ENCODE measurements around the gene BRME1.

Gene BRME1

DNA sequence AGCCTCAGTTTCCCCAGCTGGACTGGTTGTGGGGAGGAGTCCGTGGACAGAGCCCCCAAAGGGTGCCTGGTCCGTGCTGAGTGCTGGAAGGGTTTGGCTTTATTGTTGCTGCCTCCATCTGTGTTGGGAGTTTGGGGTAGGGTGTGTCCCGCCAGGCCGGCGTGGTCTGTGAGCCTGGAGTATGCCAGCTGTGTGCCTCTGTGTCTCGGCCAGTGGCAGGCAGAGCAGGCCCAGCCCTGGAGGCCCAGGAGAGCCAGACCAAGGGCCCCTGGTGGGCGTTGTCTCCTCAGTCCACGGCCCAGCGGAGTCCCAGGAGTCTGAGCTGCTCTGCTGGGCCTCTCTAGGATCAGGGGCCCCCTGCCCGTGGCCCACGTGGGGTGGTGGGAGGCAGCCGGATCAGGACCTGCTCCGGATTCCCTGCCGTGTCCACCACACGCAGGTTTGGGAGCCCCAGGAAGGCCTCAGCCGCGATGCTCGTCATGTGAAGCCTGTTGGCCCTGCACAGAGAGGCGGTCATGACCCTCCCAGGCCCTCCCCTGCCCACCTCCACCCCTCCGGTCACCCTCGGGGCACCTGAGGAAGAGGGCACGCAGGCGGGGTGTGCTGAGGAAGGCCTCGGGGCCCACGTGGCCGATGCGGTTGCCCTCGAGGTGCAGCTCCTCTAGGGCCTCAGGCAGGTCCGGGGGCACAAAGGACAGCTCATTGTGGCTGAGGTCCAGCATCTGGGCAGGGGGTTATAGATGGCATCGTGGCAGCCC lies 25.7 kb upstream of the BRME1 start:
- DNase-seq (ENCODE audit: extremely low spot score) = no peak
- no peak for TF ChIP-seq ZNF384 (IDR thresholded peaks at IDR 0.05)
- no peak for TF ChIP-seq TARDBP (IDR thresholded peaks at IDR 0.05)
- no peak for TF ChIP-seq SP1 (IDR thresholded peaks at IDR 0.05)
- TF ChIP-seq FOXM1 (IDR thresholded peaks at IDR 0.05; ENCODE audit: borderline replicate concordance) = no peak
- ChIA-PET CTCF (no interaction called here), POLR2A (no interaction called here)

DNA sequence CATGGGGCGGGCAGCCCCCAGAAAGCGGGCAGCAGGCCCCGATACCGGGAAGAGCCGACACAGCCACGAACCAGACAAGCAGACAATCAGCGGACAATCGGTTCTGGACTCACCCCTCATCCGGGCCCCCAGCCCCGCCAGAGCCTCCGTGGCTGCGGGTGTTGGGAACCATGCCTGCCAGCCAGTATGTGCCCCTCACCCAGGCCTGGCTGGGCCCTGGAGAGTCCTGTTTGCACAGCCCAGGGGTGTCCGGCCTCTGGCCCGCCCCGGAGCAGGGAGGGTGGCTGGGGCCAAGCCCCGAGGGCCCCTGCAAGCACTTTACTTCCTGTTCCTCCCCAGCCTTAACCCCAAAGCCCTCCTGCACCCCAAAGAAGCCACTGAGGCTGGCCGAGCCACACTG lies 24.5 kb upstream of the BRME1 start:
- POLR2A ChIA-PET = no interaction called here
- no peak for DNase-seq (ENCODE audit: extremely low spot score)
- CTCF ChIA-PET = no interaction called here
- TF ChIP-seq, protein P1, sequence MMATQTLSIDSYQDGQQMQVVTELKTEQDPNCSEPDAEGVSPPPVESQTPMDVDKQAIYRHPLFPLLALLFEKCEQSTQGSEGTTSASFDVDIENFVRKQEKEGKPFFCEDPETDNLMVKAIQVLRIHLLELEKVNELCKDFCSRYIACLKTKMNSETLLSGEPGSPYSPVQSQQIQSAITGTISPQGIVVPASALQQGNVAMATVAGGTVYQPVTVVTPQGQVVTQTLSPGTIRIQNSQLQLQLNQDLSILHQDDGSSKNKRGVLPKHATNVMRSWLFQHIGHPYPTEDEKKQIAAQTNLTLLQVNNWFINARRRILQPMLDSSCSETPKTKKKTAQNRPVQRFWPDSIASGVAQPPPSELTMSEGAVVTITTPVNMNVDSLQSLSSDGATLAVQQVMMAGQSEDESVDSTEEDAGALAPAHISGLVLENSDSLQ (IDR thresholded peaks at IDR 0.05) = no peak
- no peak for TF ChIP-seq FOXK2 (IDR thresholded peaks at IDR 0.05)
- no peak for TF ChIP-seq SP1 (IDR thresholded peaks at IDR 0.05)
- TF ChIP-seq ARNT (IDR thresholded peaks at IDR 0.05) = no peak
- no peak for TF ChIP-seq FOXA1 (IDR thresholded peaks at IDR 0.05)
- no peak for TF ChIP-seq SUZ12 (IDR thresholded peaks at IDR 0.05)

DNA sequence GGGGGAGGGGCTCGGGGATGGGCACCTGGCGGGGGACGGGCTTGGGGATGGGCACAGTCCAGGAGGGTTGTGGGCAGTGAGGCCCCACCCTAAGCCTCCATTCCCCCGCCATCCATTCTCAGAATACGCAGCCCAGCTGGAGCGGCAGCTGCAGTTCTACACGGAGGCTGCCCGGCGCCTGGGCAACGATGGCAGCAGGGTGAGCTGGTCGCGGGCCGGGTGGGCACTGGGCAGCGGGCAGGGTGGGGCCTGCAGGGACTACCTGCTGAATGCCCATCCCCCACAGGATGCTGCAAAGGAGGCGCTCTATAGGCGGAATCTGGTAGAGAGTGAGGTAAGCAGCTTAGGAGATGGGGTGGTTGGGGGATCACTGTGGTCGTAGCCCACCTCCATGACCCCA lies 24.0 kb upstream of the BRME1 start:
- no peak for DNase-seq (ENCODE audit: extremely low spot score)
- TF ChIP-seq SUZ12 (IDR thresholded peaks at IDR 0.05) (no peak), LEF1 (IDR thresholded peaks at IDR 0.05; ENCODE audit: borderline replicate concordance) (no peak), SP1 (IDR thresholded peaks at IDR 0.05) (no peak), ELF4 (IDR thresholded peaks at IDR 0.05) (no peak), FOXA1 (IDR thresholded peaks at IDR 0.05) (no peak), FOXK2 (IDR thresholded peaks at IDR 0.05) (no peak), HDGF (IDR thresholded peaks at IDR 0.05; ENCODE audit: borderline replicate concordance) (no peak)
- CTCF ChIA-PET = no interaction called here
- POLR2A ChIA-PET = no interaction called here

DNA sequence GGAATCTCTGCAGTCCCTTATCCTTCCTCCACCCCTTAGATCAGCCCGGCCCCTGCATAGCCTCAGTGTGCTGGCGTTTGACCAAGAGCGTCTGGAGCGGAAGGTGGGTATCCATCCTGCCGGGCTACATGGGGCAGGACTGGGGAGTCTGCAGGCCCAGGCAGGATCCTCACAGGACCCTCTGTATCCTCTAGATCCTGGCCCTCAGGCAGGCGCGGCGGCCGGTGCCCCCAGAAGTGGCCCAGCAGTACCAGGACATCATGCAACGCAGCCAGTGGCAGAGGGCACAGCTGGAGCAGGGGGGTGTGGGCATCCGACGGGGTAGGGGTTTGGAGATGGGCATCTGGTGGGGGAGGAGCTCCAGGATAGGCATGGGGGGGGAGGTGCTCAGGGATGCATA lies 23.4 kb upstream of the BRME1 start:
- ChIA-PET CTCF (no interaction called here), POLR2A (interaction anchor here (1.4 kb wide), 1 partner anchor 24 kb away, joined by 3 read pairs; no protein-coding TSS in a partner anchor)
- no peak for DNase-seq (ENCODE audit: extremely low spot score)
- TF ChIP-seq L3MBTL2 (conservative IDR thresholded peaks at IDR 0.05) = no peak
- TF ChIP-seq NFRKB (IDR thresholded peaks at IDR 0.05) = no peak
- TF ChIP-seq HDGF (IDR thresholded peaks at IDR 0.05; ENCODE audit: borderline replicate concordance) = no peak
- TF ChIP-seq FOXK2 (IDR thresholded peaks at IDR 0.05) = no peak
- no peak for TF ChIP-seq SP1 (IDR thresholded peaks at IDR 0.05)
- TF ChIP-seq ARNT (IDR thresholded peaks at IDR 0.05) = no peak
- TF ChIP-seq ELF4 (IDR thresholded peaks at IDR 0.05) = no peak
- no peak for TF ChIP-seq SUZ12 (IDR thresholded peaks at IDR 0.05)
- TF ChIP-seq FOXM1 (IDR thresholded peaks at IDR 0.05; ENCODE audit: borderline replicate concordance) = no peak
- no peak for TF ChIP-seq FOXA1 (IDR thresholded peaks at IDR 0.05)
- no peak for TF ChIP-seq BHLHE40 (IDR thresholded peaks at IDR 0.05; ENCODE audit: borderline replicate concordance)
- no peak for TF ChIP-seq TARDBP (IDR thresholded peaks at IDR 0.05)
- TF ChIP-seq, protein P1 (IDR thresholded peaks at IDR 0.05) = no peak

DNA sequence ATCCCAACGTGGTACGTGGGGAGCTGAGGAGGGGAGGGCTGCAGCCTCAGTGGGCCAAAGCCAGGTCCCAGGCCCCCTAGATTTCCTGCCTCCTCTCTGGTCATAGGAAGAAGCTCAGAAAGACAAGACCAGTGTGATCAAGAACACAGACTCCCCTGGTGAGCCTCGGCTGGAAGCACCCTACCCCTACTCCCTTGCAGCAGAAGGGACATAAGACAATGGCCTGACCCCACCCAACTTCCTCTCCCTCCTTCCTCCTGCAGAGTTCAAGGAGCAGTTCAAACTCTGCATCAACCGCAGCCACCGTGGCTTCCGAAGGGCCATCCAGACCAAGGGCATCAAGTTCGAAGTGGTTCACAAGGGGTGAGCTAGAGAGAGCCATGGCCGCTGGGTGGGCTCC lies 20.8 kb upstream of the BRME1 start:
- TF ChIP-seq ARNT (IDR thresholded peaks at IDR 0.05) (no peak), ELF4 (IDR thresholded peaks at IDR 0.05) (no peak), CTBP1 (IDR thresholded peaks at IDR 0.05; ENCODE audit: borderline replicate concordance) (no peak), FOXK2 (IDR thresholded peaks at IDR 0.05) (no peak), TARDBP (IDR thresholded peaks at IDR 0.05) (no peak), LEF1 (IDR thresholded peaks at IDR 0.05; ENCODE audit: borderline replicate concordance) (no peak), SUZ12 (IDR thresholded peaks at IDR 0.05) (no peak), BHLHE40 (IDR thresholded peaks at IDR 0.05; ENCODE audit: borderline replicate concordance) (no peak), FOXM1 (IDR thresholded peaks at IDR 0.05; ENCODE audit: borderline replicate concordance) (no peak)
- TF ChIP-seq, protein P1 (IDR thresholded peaks at IDR 0.05) = no peak
- ChIA-PET CTCF (no interaction called here), POLR2A (no interaction called here)
- DNase-seq (ENCODE audit: extremely low spot score) = no peak

DNA sequence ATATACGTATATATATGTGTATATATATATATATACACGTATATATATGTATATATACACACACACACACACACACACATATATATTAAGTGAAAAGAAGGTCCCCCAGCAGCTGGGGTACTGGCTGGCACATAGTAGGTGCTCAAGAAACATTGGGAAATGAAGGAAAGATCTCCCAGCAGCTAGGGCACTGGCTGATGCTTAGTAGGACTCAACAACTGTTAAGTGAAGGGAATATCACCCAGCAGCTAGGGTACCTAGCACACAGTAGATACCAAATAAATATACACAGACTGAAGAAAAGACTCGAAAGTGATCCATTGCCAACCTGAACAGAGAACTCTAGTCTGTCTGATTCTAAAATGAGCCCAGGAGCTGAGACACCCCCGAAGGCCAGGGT lies 20.1 kb upstream of the BRME1 start:
- TF ChIP-seq CTBP1 (IDR thresholded peaks at IDR 0.05; ENCODE audit: borderline replicate concordance) (no peak), L3MBTL2 (conservative IDR thresholded peaks at IDR 0.05) (no peak), FOXA1 (IDR thresholded peaks at IDR 0.05) (no peak), ARNT (IDR thresholded peaks at IDR 0.05) (no peak), TARDBP (IDR thresholded peaks at IDR 0.05) (no peak), FOXK2 (IDR thresholded peaks at IDR 0.05) (no peak), LEF1 (IDR thresholded peaks at IDR 0.05; ENCODE audit: borderline replicate concordance) (no peak), SUZ12 (IDR thresholded peaks at IDR 0.05) (no peak), FOXM1 (IDR thresholded peaks at IDR 0.05; ENCODE audit: borderline replicate concordance) (no peak), ZNF384 (IDR thresholded peaks at IDR 0.05) (no peak), HDGF (IDR thresholded peaks at IDR 0.05; ENCODE audit: borderline replicate concordance) (no peak), NFRKB (IDR thresholded peaks at IDR 0.05) (no peak), SP1 (IDR thresholded peaks at IDR 0.05) (no peak)
- TF ChIP-seq, protein P1 (IDR thresholded peaks at IDR 0.05) = no peak
- ChIA-PET CTCF (no interaction called here), POLR2A (no interaction called here)
- no peak for DNase-seq (ENCODE audit: extremely low spot score)
